GM18520 (cell line): ENCODE measurements around the gene RASGRF2.
"Not testable (repeated sequence)": the region's sequence is repeated elsewhere in the genome, so short reads cannot be mapped to it uniquely, and the experiment has no call there.

Experiments
- ATAC-seq: cut with Tn5 transposase; IDR thresholded peaks from one replicate; pipeline ENCODE4 v1.9.1; 2021; ENCODE audit not compliant: unreplicated experiment

Gene RASGRF2

GRCh38 chr5:81234299-81234698 is 274.1 kb downstream of the RASGRF2 start:
- ATAC-seq, result no peak

DNA sequence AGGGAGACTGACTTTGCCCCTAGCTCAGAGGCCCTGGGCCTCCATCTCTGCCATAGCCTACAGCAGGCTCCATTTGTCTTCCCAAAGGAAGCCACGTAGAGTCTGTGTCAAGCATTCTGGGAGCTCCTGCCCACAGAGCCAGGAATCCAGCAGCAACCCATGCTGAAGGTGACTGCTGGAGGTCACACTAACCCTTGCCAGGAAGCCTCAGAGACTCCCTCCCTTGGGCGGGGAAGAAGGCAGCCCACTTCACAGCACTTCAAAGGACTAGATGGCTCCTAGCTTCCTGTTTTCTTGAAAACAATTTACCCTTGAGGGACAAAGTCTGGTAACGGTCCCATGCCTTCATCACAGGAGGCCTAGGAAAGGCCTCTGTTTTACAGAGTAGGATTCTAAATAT is 274.6 kb downstream of the RASGRF2 start:
- ATAC-seq, result no peak

DNA sequence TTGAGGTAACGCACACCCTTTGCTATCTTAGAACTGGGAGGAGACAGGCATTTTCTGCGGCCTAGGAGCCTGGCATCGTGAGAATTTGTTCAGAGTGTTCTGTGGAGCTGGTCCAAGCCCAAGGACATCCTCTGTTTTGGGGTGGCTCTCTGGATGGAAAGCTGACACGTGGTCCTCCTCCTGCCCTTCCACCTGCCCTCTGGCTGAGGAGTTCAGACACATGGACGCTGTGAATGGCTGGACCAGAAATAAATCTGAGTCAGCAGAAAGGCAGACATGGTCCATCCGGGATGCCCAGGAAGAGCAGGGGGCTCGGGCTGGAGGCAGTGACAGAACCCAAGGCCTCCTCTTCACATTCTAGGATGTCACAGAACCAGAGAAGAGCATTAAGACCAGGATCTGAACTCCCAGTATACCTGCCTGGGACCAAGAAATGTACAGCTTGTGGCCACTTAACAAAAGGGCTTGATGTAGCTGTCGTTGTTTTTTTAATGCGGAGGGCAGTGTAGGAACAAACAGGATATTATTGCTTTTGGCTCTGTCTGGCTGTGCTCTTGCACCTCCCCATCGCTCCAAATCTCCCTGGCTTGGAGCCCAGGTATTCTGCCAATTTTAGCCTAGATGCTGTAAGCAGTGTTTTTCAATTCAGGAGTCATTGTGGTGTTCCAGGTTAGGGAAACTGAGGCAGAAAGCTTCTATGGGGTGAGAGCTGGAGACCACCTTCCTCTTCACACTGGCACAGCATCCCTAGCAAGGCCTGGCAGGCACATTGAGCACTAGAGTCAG is 275.3 kb downstream of the RASGRF2 start:
- ATAC-seq, result no peak

- no peak for ATAC-seq
Observed at GRCh38 chr5:81238460-81238859, 278.3 kb downstream of the RASGRF2 start.

- ATAC-seq, result no peak
Observed at GRCh38 chr5:81239613-81240012, 279.4 kb downstream of the RASGRF2 start.

- ATAC-seq, result no peak
Observed at GRCh38 chr5:81241001-81241400, 280.8 kb downstream of the RASGRF2 start.

- no peak for ATAC-seq
Observed at GRCh38 chr5:81241961-81242648, 281.9 kb downstream of the RASGRF2 start.

DNA sequence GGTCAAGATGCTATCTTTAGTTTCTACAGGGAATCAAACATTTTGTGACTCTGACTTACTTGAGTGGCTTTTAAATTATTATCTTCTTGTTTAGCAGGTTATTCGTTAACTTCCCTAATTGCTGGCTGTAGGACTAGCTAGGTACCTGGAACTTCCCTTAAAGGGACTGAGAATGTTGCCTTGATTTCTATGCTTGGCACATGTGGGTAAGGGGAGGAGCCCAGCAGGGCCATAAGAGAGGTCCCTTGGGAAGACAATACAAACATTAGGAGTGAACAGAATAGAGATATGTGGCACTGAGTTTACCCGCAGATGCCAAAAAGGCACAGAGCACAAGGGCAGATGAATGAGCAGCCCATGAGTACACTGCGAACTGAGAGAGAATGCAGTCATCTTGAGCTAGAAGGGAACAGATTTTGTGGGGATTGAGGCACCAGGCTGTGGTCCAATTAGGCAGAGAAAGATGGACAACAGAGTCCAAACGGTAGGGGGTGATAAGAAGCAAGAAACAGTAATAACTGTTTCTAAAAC is 282.8 kb downstream of the RASGRF2 start:
- no peak for ATAC-seq

DNA sequence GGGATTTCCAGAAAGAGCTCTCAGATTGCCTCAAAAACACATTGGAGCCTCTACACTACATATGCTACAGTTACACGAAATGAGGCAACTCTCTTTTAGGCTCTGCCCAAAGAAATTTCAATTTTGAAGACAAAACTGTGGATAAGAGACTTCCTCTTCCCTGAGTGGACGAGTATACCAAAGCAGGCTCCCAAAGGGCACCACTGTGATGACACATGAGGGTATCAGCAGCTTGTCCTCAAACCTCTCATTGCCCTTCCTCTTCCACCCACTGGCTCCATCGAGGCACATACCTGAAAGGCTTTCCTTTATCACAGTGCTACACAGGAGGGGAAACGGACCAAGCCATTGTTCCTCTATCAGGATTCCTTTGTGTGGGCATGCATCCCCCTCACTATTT is 284.3 kb downstream of the RASGRF2 start:
- ATAC-seq, result no peak

- ATAC-seq, result no peak
Observed at GRCh38 chr5:81245871-81246235, 285.7 kb downstream of the RASGRF2 start.

DNA sequence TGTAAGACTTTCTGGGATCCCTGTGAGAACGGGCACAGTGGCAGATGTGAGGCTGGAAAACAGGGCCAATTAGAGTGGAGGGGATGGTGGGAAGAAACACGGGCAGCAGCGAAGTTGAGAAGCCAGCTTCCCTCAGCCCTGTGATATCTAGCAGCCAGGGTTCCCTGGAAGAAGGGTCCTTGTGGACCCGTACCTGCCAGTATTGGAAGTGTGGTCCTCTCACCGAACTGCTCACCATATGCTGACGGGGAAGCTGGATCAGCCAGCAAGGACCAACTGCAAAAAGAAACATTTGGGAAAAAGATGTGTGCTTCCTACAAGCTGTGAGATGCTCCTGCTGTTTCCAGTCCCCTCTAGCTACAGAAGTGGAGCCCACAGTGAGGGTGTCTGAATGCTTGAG is 286.5 kb downstream of the RASGRF2 start:
- ATAC-seq, result no peak

GRCh38 chr5:81247441-81247972 is 287.3 kb downstream of the RASGRF2 start:
- no peak for ATAC-seq

DNA sequence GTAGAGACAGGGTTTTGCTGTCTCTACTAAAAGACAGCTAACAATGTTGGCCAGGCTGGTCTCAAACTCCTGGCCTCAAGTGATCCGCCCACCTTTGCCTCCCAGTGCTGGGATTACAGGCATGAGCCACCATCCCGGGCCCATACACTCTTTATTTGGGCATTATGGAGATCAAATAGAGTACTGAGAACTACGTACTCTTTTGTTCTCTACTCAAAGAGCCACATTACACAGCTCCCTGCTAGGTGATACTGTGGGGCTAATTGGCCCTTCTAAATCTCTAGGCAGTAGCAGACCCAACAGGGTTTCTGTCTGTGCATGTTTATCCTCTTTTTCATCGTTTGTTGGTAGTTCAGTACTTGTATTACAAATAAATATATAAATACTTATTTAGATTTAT is 289.1 kb downstream of the RASGRF2 start:
- ATAC-seq, result no peak

DNA sequence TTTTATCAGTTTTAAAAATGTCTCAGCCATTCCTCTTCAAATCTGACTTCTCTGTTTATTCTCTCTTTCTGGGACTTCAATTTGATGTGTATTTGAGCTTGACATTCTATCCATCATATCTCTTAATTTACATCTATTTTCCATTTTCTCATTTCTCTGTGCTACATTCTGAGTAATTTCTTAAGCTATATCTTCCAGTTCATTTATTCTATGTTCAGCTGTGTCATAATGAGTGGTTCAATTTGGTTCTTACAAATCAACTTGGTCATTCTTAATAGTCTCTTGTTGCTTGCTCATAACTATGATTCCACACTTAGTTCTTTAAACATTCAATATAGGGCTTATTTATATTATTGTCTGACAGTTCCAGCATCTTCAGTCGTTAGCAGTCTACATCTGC is 289.8 kb downstream of the RASGRF2 start:
- no peak for ATAC-seq

DNA sequence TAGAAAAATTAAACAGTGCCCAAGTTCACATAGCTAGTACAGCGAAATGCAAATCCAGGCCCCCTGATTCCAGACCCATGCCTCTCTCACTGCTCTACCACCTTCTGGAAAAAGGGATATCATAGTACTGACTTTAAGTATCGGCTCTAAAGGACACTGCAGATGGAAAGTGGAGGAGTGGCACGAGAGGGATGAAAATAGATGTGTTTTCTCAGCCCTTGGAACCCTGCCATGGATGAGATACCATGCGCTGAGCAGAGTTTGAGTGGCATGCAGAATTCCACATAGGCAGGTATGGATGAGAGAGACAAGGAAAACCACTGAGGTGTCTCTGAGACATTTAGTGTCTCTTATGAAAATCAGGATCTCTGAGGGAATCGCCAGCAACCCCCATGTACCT is 291.8 kb downstream of the RASGRF2 start:
- ATAC-seq, result no peak

DNA sequence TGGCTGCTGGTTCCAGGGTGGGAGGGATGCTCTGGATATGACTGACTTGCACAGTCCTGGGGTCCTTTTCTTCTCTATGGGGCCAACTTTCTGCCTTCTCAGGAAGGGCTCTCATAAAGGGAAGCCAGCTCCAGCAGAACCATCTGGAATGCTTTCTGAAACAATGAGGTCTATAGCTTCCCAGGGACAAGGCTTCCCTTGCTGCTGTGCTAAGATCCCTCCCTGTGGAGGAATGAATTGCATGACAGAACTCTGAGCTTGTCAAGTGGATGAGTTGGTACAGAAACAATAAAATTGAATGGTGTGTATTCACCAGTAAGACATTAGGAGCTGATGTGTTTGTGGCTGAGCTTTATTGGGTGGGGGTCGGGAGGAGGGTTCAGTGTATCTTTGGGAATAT is 292.7 kb downstream of the RASGRF2 start:
- ATAC-seq, result no peak

DNA sequence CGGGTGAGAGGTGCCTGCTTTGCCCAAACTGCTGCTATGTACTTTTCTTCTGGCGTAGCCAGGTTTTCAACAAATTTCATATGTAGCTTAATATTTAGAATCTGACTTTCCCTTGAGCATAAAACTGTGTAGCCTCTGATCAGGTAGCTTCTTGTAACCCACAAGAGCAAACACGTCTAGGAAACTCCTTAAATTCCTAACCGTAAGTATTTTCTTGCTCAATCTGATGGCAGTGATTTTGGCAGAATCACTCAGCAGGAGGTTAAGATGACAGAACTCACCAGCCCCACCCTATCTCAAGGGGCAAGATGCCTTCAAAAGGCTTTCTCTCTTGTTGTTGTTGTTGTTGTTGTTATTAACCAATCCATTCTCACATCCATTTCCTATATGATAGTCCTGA is 293.7 kb downstream of the RASGRF2 start:
- ATAC-seq, result no peak

- no peak for ATAC-seq
Observed at GRCh38 chr5:81254886-81255559, 294.9 kb downstream of the RASGRF2 start.

GRCh38 chr5:81256766-81257165 is 296.6 kb downstream of the RASGRF2 start:
- ATAC-seq, result no peak

- ATAC-seq, result not testable (repeated sequence)
Observed at GRCh38 chr5:81262796-81263195, 302.6 kb downstream of the RASGRF2 start.

DNA sequence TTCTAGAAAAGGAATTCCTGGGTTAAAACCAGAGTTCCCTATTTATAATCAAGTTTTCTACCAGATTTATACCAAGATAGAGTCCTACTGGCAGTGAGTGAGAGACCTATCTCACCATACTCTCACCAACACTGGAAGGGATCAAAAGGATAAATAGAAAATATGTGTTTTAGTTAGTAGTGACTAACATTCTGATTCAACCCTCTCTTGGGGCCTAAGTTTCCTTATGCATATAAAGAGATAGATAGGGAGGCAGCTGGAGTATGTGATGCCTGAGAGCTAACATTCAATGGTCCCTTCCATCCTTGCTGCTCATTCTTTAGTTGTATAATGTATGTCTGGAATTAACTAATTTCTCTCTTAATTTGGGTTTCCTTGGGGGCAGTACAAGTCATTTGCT is 304.9 kb downstream of the RASGRF2 start:
- ATAC-seq, result no peak
